Breast epithelium (tissue), 3 donors: Measurements from ENCODE around the gene TNFSF8.

Experiments used
- POLR2A ChIP-seq: fragments of 450-650 bp; IDR thresholded peaks from one replicate; pipeline ENCODE4 v1.6.1; 2016; ENCODE audit warnings: antibody characterized with exemption, mild to moderate bottlenecking, moderate library complexity
- POLR2AphosphoS5 ChIP-seq, 3 donors: sonication (generic); formaldehyde crosslinking; IDR thresholded peaks; one replicate each; pipeline ENCODE4 v1.6.1; 2017; ENCODE audit warnings: antibody characterized with exemption in 3 of 3
- TF ChIP-seq, protein P1 (sequence below), 3 donors: fragments of 450-650 bp; IDR thresholded peaks; one replicate each; pipeline ENCODE4 v1.5.1; 2016 to 2017; ENCODE audit warnings: antibody characterized with exemption in 3 of 3, mild to moderate bottlenecking in 3 of 3, moderate library complexity in 3 of 3

DNA sequence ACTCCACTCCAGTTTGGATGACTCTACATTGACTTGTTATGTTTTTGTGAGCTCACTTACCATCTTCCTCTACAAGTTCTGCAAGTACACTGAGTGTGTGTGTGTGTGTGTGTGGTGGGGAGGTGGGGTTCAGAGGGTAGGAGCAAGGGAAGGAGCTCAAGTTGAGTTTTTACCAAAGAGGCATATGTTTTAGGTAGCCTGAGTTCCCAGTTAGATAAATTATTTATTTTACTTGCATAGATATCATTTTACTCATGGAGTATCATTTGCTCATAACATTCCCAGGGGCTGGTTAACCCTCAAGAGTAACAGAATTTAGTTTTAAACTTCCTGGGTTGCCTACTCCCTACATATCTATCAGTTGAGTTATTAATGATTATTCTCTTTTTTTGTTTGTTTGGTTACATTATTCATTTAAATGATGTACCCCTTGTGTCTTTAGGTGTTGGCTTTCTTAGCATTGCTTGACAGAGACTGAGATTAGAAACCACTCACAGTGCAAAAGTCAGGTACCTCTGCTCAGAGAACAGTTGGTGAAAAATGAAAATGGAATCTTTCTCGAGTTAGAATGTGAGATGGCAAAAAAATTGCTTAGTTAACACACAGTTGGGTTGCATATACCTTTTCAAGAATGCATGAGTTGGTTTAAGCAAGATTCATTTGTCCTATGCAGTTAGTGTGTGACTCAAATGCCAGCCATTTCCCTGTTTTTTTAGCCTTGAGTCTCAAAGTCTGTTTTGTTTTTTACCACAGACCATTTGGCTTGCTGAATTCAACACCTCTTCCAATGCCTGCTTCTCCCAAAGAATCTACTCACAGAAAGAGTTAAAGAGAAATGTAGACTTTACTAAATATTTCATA lies 29.2 kb downstream of the TNFSF8 start:
- TF ChIP-seq POLR2AphosphoS5 (IDR thresholded peaks at IDR 0.05) (no peak), POLR2A (no peak)
- TF ChIP-seq, protein P1, sequence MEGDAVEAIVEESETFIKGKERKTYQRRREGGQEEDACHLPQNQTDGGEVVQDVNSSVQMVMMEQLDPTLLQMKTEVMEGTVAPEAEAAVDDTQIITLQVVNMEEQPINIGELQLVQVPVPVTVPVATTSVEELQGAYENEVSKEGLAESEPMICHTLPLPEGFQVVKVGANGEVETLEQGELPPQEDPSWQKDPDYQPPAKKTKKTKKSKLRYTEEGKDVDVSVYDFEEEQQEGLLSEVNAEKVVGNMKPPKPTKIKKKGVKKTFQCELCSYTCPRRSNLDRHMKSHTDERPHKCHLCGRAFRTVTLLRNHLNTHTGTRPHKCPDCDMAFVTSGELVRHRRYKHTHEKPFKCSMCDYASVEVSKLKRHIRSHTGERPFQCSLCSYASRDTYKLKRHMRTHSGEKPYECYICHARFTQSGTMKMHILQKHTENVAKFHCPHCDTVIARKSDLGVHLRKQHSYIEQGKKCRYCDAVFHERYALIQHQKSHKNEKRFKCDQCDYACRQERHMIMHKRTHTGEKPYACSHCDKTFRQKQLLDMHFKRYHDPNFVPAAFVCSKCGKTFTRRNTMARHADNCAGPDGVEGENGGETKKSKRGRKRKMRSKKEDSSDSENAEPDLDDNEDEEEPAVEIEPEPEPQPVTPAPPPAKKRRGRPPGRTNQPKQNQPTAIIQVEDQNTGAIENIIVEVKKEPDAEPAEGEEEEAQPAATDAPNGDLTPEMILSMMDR (IDR thresholded peaks at IDR 0.05), result no peak
